Panc1 (cell line): ENCODE data around the gene GPC6. TPM values are rescaled to one million over a fixed set of nuclear protein-coding genes. Genes with fewer than 3 reads are reported as not detected.

Experiments used
- ATAC-seq: fragments of 200-7000 bp; cut with Tn5 transposase; 2 replicates; pipeline ENCODE4 v1.9.1; 2020; ENCODE audit warnings: mild to moderate bottlenecking, moderate library complexity
- BruUV-seq: library from RNA; stranded (reverse); fragments of 400-500 nt; replicated peaks from 2 replicates; lab custom pipeline; 2021; lab: Mats Ljungman, UMichigan
- CTCF ChIA-PET: fragments of 300-600 bp; sonication (Branson Sonifier 250); formaldehyde crosslinking; loops from one replicate; lab custom pipeline; 2022; ENCODE audit warnings: antibody characterized with exemption; lab: Charles Lee
- POLR2A ChIA-PET: fragments of 300-600 bp; sonication (Branson Sonifier 250); formaldehyde crosslinking; loops from one replicate; lab custom pipeline; 2022; ENCODE audit warnings: antibody characterized with exemption; lab: Charles Lee
- DNase-seq: peaks from one replicate; pipeline ENCODE4 v3.0.0-alpha.2; 2010; ENCODE audit warnings: low read depth, low spot score
- H3K27ac ChIP-seq: 2 replicates; pipeline ENCODE4 v1.5.1; 2011; ENCODE audit warnings: mild to moderate bottlenecking, low read length, inconsistent platforms
- H3K27me3 ChIP-seq: fragments of 200-500 bp; sonication (Bioruptor generic); 2 replicates; pipeline ENCODE4 v1.6.0; 2014; ENCODE audit warnings: low read length, inconsistent platforms; ENCODE audit not compliant: control insufficient read depth, insufficient read depth
- H3K36me3 ChIP-seq: fragments of 200-500 bp; sonication (Bioruptor generic); 2 replicates; pipeline ENCODE4 v1.5.1; 2014; ENCODE audit warnings: inconsistent platforms, mild to moderate bottlenecking, low read length, moderate library complexity; ENCODE audit not compliant: control insufficient read depth, insufficient read depth
- H3K4me1 ChIP-seq: 2 replicates; pipeline ENCODE4 v1.5.1; 2011; ENCODE audit warnings: inconsistent platforms, mild to moderate bottlenecking, low read length, moderate library complexity; ENCODE audit not compliant: control insufficient read depth, insufficient read depth
- H3K4me3 ChIP-seq, 2 experiments: 2 replicates each; pipeline ENCODE4 v1.5.1; 2011 to 2012; ENCODE audit warnings: low read depth in 2 of 2, low read length in 2 of 2, mild to moderate bottlenecking in 2 of 2, inconsistent platforms in 1 of 2, moderate library complexity in 1 of 2
- H3K9me3 ChIP-seq: fragments of 200-500 bp; sonication (Bioruptor generic); 2 replicates; pipeline ENCODE4 v1.5.1; 2014; ENCODE audit warnings: low read depth, mild to moderate bottlenecking, inconsistent platforms, low read length, moderate library complexity; ENCODE audit not compliant: control insufficient read depth, insufficient read depth
- POLR2AphosphoS5 ChIP-seq: IDR thresholded peaks from 2 replicates; pipeline ENCODE4 v1.6.1; 2012; ENCODE audit warnings: mild to moderate bottlenecking, low read depth, low read length, moderate library complexity
- SIN3A ChIP-seq: IDR thresholded peaks from 2 replicates; pipeline ENCODE4 v1.6.1; 2012; ENCODE audit warnings: low read depth, mild to moderate bottlenecking, low read length, moderate library complexity, borderline replicate concordance; ENCODE audit not compliant: insufficient read depth
- TCF7L2 ChIP-seq: IDR thresholded peaks from 2 replicates; pipeline ENCODE4 v1.6.1; 2011; ENCODE audit warnings: mild to moderate bottlenecking, low read depth, low read length, inconsistent platforms
- in situ Hi-C: cut with HindIII; loops from 2 replicates; pipeline ENCODE4 v1.10.0; 2016; ENCODE audit warnings: low sequenced_read_pairs, low pct_unique_long_range_greater_than_20kb
- intact Hi-C: fragments of 100-400 bp; cut with micrococcal nuclease; formaldehyde crosslinking; loops from one replicate; pipeline ENCODE4 v1.10.0; 2022; ENCODE audit not compliant: unreplicated experiment
- total RNA-seq: library from RNA; stranded (reverse); gene quantifications from one replicate; pipeline ENCODE4 v1.2.1, GENCODE V29; 2021; ENCODE audit not compliant: unreplicated experiment
- TF ChIP-seq, protein P1 (sequence below), 2 experiments: IDR thresholded peaks; 2 replicates each; pipeline ENCODE4 v1.6.1; 2011 to 2012; ENCODE audit warnings: low read depth in 2 of 2, control low read depth in 1 of 2, low read length in 1 of 2, mild to moderate bottlenecking in 1 of 2, moderate library complexity in 1 of 2; ENCODE audit not compliant: insufficient read depth in 1 of 2
- TF ChIP-seq, protein P2 (sequence below): fragments of 450-650 bp; IDR thresholded peaks from 2 replicates; pipeline ENCODE4 v1.5.1; 2017; ENCODE audit warnings: mild to moderate bottlenecking

GPC6 gene
- total RNA-seq, 1 experiment from 2014 or later: 4.8 TPM

GRCh38 chr13:94382517-94382916 lies 1155.9 kb downstream of the GPC6 start:
- no peak for TF ChIP-seq TCF7L2
- intact Hi-C loops: no loop called here
- in situ Hi-C loops: no loop called here
- no peak for ATAC-seq
- Histone ChIP-seq H3K27me3 (no peaks in the 10 kb centered on the region), H3K9me3 (no peaks in the 10 kb centered on the region), H3K4me3 (no peak overlapping the region), H3K4me1 (no peaks in the 10 kb centered on the region), H3K36me3 (no peaks in the 10 kb centered on the region), H3K27ac (no peak overlapping the region)
- CTCF ChIA-PET: no interaction called here
- no TSS peak for BruUV-seq
- DNase-seq: no peak
- POLR2A ChIA-PET: no interaction called here

GRCh38 chr13:94382960-94383359 lies 1156.4 kb downstream of the GPC6 start:
- no peak overlapping the region for H3K4me3 ChIP-seq
- TF ChIP-seq, protein P1, sequence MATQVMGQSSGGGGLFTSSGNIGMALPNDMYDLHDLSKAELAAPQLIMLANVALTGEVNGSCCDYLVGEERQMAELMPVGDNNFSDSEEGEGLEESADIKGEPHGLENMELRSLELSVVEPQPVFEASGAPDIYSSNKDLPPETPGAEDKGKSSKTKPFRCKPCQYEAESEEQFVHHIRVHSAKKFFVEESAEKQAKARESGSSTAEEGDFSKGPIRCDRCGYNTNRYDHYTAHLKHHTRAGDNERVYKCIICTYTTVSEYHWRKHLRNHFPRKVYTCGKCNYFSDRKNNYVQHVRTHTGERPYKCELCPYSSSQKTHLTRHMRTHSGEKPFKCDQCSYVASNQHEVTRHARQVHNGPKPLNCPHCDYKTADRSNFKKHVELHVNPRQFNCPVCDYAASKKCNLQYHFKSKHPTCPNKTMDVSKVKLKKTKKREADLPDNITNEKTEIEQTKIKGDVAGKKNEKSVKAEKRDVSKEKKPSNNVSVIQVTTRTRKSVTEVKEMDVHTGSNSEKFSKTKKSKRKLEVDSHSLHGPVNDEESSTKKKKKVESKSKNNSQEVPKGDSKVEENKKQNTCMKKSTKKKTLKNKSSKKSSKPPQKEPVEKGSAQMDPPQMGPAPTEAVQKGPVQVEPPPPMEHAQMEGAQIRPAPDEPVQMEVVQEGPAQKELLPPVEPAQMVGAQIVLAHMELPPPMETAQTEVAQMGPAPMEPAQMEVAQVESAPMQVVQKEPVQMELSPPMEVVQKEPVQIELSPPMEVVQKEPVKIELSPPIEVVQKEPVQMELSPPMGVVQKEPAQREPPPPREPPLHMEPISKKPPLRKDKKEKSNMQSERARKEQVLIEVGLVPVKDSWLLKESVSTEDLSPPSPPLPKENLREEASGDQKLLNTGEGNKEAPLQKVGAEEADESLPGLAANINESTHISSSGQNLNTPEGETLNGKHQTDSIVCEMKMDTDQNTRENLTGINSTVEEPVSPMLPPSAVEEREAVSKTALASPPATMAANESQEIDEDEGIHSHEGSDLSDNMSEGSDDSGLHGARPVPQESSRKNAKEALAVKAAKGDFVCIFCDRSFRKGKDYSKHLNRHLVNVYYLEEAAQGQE (IDR thresholded peaks at IDR 0.05; ENCODE audit: insufficient read depth in 1 of 2, low read depth in 2 of 2, low read length in 1 of 2): no peak
- no peak for TF ChIP-seq TCF7L2
- TF ChIP-seq POLR2AphosphoS5: no peak
- TF ChIP-seq SIN3A: no peak
- TF ChIP-seq, protein P2, sequence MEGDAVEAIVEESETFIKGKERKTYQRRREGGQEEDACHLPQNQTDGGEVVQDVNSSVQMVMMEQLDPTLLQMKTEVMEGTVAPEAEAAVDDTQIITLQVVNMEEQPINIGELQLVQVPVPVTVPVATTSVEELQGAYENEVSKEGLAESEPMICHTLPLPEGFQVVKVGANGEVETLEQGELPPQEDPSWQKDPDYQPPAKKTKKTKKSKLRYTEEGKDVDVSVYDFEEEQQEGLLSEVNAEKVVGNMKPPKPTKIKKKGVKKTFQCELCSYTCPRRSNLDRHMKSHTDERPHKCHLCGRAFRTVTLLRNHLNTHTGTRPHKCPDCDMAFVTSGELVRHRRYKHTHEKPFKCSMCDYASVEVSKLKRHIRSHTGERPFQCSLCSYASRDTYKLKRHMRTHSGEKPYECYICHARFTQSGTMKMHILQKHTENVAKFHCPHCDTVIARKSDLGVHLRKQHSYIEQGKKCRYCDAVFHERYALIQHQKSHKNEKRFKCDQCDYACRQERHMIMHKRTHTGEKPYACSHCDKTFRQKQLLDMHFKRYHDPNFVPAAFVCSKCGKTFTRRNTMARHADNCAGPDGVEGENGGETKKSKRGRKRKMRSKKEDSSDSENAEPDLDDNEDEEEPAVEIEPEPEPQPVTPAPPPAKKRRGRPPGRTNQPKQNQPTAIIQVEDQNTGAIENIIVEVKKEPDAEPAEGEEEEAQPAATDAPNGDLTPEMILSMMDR: no peak
- H3K27ac ChIP-seq: no peak overlapping the region
- H3K4me1 ChIP-seq: no peaks in the 10 kb centered on the region
- POLR2A ChIA-PET: no interaction called here
- CTCF ChIA-PET: no interaction called here
- no peaks in the 10 kb centered on the region for H3K9me3 ChIP-seq
- H3K27me3 ChIP-seq: no peaks in the 10 kb centered on the region
- H3K36me3 ChIP-seq: no peaks in the 10 kb centered on the region
- ATAC-seq (no peak), DNase-seq (no peak)
- in situ Hi-C loops (no loop called here), intact Hi-C loops (no loop called here)
- no TSS peak for BruUV-seq

- intact Hi-C loops (no loop called here), in situ Hi-C loops (no loop called here)
- Histone ChIP-seq H3K36me3 (no peaks in the 10 kb centered on the region), H3K4me1 (no peaks in the 10 kb centered on the region), H3K4me3 (no peak overlapping the region), H3K9me3 (no peaks in the 10 kb centered on the region), H3K27me3 (no peaks in the 10 kb centered on the region), H3K27ac (no peak overlapping the region)
- BruUV-seq: no TSS peak
- ATAC-seq: no peak
- TF ChIP-seq, protein P2: no peak
- TF ChIP-seq TCF7L2 (no peak), POLR2AphosphoS5 (no peak), SIN3A (no peak)
- TF ChIP-seq, protein P1 (IDR thresholded peaks at IDR 0.05; ENCODE audit: insufficient read depth in 1 of 2, low read depth in 2 of 2, low read length in 1 of 2): no peak
- no peak for DNase-seq
- ChIA-PET POLR2A (no interaction called here), CTCF (no interaction called here)
Measured at GRCh38 chr13:94384231-94384905, 1157.8 kb downstream of the GPC6 start.
